ENCODE data around the gene MCUB. TPM values are rescaled to one million over a fixed set of nuclear protein-coding genes. Genes with fewer than 3 reads are reported as not detected.

MCUB gene
- total and polyA plus RNA-seq, 4 donors, result 1.3 to 4.9 (median 1.9) TPM

DNA sequence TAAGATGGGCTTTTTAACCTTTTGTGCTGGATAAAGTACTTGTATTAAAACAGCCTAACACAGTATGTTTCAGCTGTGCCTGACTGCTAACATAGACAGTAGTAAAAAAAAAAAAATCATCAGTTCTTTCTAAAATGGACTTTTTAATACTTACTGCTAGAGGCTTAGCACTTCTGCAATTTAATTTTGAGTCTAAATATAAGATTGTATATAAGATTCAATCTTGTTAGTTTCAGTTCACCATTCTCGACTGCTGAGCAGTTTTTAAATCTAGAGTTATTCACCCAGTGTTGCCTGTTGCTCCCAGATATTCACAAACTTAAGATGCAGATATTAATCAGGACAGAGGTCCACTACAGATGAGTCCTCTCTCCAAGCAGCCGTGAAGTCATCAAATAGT, 163.1 kb downstream of the MCUB start:
- no peaks in the 10 kb centered on the region for H3K27me3 ChIP-seq (ENCODE audit: control insufficient read depth in 4 of 4, insufficient read depth in 4 of 4, low read length in 3 of 4)
- H3K27ac ChIP-seq (ENCODE audit: low read depth in 1 of 2, low read length in 2 of 2), result no peak overlapping the region
- no peak overlapping the region for H3K9ac ChIP-seq (ENCODE audit: low read depth in 1 of 2, low read length in 2 of 2)
- DNase-seq (ENCODE audit: low spot score), result no peak
- H3K4me1 ChIP-seq (ENCODE audit: control insufficient read depth in 4 of 4, insufficient read depth in 4 of 4, low read length in 3 of 4), result peaks cover 2 to 6% (median 5%) of the 10 kb centered on the region in 4 donors
- TF ChIP-seq HNF4A (conservative IDR thresholded peaks at IDR 0.05), result no peak
- TF ChIP-seq, protein P1, sequence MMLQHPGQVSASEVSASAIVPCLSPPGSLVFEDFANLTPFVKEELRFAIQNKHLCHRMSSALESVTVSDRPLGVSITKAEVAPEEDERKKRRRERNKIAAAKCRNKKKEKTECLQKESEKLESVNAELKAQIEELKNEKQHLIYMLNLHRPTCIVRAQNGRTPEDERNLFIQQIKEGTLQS (IDR thresholded peaks at IDR 0.05), result no peak
- TF ChIP-seq, protein P2, sequence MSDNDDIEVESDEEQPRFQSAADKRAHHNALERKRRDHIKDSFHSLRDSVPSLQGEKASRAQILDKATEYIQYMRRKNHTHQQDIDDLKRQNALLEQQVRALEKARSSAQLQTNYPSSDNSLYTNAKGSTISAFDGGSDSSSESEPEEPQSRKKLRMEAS (IDR thresholded peaks at IDR 0.05), result no peak
- TF ChIP-seq HNF4G (IDR thresholded peaks at IDR 0.05), result no peak
- TF ChIP-seq NR2F2 (IDR thresholded peaks at IDR 0.05), result no peak
- TF ChIP-seq YY1 (IDR thresholded peaks at IDR 0.05), result no peak
- TF ChIP-seq TAF1 (conservative IDR thresholded peaks at IDR 0.05), result no peak
- no peak for TF ChIP-seq SP1 (IDR thresholded peaks at IDR 0.05)
- TF ChIP-seq, protein P3, sequence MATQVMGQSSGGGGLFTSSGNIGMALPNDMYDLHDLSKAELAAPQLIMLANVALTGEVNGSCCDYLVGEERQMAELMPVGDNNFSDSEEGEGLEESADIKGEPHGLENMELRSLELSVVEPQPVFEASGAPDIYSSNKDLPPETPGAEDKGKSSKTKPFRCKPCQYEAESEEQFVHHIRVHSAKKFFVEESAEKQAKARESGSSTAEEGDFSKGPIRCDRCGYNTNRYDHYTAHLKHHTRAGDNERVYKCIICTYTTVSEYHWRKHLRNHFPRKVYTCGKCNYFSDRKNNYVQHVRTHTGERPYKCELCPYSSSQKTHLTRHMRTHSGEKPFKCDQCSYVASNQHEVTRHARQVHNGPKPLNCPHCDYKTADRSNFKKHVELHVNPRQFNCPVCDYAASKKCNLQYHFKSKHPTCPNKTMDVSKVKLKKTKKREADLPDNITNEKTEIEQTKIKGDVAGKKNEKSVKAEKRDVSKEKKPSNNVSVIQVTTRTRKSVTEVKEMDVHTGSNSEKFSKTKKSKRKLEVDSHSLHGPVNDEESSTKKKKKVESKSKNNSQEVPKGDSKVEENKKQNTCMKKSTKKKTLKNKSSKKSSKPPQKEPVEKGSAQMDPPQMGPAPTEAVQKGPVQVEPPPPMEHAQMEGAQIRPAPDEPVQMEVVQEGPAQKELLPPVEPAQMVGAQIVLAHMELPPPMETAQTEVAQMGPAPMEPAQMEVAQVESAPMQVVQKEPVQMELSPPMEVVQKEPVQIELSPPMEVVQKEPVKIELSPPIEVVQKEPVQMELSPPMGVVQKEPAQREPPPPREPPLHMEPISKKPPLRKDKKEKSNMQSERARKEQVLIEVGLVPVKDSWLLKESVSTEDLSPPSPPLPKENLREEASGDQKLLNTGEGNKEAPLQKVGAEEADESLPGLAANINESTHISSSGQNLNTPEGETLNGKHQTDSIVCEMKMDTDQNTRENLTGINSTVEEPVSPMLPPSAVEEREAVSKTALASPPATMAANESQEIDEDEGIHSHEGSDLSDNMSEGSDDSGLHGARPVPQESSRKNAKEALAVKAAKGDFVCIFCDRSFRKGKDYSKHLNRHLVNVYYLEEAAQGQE (IDR thresholded peaks at IDR 0.05), result no peak
- TF ChIP-seq EGR1 (IDR thresholded peaks at IDR 0.05; ENCODE audit: low read depth in 2 of 2), result no peak
- TF ChIP-seq, protein P4, sequence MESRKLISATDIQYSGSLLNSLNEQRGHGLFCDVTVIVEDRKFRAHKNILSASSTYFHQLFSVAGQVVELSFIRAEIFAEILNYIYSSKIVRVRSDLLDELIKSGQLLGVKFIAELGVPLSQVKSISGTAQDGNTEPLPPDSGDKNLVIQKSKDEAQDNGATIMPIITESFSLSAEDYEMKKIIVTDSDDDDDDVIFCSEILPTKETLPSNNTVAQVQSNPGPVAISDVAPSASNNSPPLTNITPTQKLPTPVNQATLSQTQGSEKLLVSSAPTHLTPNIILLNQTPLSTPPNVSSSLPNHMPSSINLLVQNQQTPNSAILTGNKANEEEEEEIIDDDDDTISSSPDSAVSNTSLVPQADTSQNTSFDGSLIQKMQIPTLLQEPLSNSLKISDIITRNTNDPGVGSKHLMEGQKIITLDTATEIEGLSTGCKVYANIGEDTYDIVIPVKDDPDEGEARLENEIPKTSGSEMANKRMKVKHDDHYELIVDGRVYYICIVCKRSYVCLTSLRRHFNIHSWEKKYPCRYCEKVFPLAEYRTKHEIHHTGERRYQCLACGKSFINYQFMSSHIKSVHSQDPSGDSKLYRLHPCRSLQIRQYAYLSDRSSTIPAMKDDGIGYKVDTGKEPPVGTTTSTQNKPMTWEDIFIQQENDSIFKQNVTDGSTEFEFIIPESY (IDR thresholded peaks at IDR 0.05), result no peak
- no peak for TF ChIP-seq FOXA1 (IDR thresholded peaks at IDR 0.05)
- TF ChIP-seq RXRA (IDR thresholded peaks at IDR 0.05), result no peak
- TF ChIP-seq RAD21 (IDR thresholded peaks at IDR 0.05), result no peak
- TF ChIP-seq, protein P5, sequence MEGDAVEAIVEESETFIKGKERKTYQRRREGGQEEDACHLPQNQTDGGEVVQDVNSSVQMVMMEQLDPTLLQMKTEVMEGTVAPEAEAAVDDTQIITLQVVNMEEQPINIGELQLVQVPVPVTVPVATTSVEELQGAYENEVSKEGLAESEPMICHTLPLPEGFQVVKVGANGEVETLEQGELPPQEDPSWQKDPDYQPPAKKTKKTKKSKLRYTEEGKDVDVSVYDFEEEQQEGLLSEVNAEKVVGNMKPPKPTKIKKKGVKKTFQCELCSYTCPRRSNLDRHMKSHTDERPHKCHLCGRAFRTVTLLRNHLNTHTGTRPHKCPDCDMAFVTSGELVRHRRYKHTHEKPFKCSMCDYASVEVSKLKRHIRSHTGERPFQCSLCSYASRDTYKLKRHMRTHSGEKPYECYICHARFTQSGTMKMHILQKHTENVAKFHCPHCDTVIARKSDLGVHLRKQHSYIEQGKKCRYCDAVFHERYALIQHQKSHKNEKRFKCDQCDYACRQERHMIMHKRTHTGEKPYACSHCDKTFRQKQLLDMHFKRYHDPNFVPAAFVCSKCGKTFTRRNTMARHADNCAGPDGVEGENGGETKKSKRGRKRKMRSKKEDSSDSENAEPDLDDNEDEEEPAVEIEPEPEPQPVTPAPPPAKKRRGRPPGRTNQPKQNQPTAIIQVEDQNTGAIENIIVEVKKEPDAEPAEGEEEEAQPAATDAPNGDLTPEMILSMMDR (IDR thresholded peaks at IDR 0.05; ENCODE audit: low read depth, low read length, missing input control), result no peak
- no peak for TF ChIP-seq JUND (IDR thresholded peaks at IDR 0.05)
- H3K36me3 ChIP-seq (ENCODE audit: control insufficient read depth in 4 of 4, insufficient read depth in 3 of 4, low read depth in 1 of 4, low read length in 3 of 4), result no peaks in the 10 kb centered on the region
- WGBS, result 95% methylated on average over 2 of the region's 2 CpGs
- H3K4me3 ChIP-seq (ENCODE audit: low read depth in 1 of 3, low read length in 3 of 3), result no peak overlapping the region
- no peaks in the 10 kb centered on the region for H3K9me3 ChIP-seq (ENCODE audit: control insufficient read depth in 4 of 4, low read length in 3 of 4)

DNA sequence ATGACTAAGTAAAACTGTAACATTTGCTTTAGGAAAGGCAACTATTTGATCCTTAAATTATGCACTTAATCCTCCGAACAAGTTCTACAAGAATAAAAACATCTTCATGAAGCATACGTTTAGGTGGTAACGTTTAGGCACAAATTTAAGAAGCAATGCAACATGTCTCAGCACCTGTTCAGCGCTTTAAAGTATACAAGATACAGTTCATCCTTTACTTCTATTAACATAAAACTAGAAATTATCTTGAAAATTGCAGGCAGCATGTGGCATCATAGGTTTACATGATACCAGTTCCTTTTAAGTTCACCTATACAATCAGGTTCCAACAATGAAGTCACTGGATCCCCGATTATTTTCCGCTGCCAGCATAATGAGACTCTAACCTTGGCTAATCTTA, 168.3 kb downstream of the MCUB start:
- H3K27me3 ChIP-seq (ENCODE audit: control insufficient read depth in 4 of 4, insufficient read depth in 4 of 4, low read length in 3 of 4), result no peaks in the 10 kb centered on the region
- H3K4me1 ChIP-seq (ENCODE audit: control insufficient read depth in 4 of 4, insufficient read depth in 4 of 4, low read length in 3 of 4), result peaks cover 2 to 23% (median 13%) of the 10 kb centered on the region in 4 donors
- no peak for DNase-seq (ENCODE audit: low spot score)
- peak overlapping the region; percentile 49 to 55 for H3K9ac ChIP-seq (ENCODE audit: low read depth in 1 of 2, low read length in 2 of 2)
- no peaks in the 10 kb centered on the region for H3K9me3 ChIP-seq (ENCODE audit: control insufficient read depth in 4 of 4, low read length in 3 of 4)
- WGBS, result 35% methylated on average over 6 of the region's 6 CpGs
- H3K4me3 ChIP-seq (ENCODE audit: low read depth in 1 of 3, low read length in 3 of 3), result peak overlapping the region; percentile 71 to 98 (median 72)
- peak overlapping the region; percentile 90 to 91 for H3K27ac ChIP-seq (ENCODE audit: low read depth in 1 of 2, low read length in 2 of 2)
- H3K36me3 ChIP-seq (ENCODE audit: control insufficient read depth in 4 of 4, insufficient read depth in 3 of 4, low read depth in 1 of 4, low read length in 3 of 4), result peaks cover 0 to 2% (median 0%) of the 10 kb centered on the region in 4 donors
- no peak for TF ChIP-seq SP1 (IDR thresholded peaks at IDR 0.05)
